Measurements from ENCODE around the gene MRPL32. TPM values are rescaled to one million over a fixed set of nuclear protein-coding genes. Genes with fewer than 3 reads are reported as not detected.

The MRPL32 gene
- total RNA-seq, 2 experiments from 2014 or later = 72.5 to 77.2 TPM

DNA sequence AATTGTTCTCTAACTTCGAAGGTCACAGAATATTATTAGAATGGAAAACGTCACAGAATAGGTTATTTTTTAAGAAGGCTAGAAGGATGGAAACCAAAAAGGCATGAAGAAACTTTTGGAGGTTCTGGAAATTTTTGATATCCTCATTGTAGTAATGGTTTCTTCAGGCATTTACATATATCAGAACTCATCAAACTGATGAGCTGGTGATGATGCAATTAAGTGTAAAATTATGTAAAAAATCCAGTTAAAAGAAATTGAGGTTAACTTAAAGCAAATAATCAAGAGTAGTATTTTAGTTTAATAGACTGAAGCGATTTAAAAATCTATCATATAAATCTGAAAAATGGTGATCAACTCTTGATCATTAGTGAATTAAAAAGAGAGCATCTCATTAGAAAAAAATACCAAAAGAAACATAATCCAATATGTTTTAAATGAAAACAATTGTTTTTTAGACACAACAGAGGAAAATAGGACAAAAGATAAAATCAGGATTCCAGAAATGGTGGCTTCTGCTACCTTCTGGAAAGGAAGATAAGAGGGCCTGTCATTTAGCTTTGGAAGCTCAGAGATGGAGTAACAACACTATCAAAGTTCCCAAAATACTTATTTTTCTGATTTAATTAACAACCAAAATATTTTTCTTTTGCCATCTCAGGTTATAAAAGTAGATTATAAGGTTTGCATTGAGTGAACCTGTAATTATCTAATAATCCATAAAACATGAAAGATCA lies 10.0 kb upstream of the MRPL32 start:
- CTCF ChIA-PET = no interaction called here
- POLR2A ChIA-PET = no interaction called here

DNA sequence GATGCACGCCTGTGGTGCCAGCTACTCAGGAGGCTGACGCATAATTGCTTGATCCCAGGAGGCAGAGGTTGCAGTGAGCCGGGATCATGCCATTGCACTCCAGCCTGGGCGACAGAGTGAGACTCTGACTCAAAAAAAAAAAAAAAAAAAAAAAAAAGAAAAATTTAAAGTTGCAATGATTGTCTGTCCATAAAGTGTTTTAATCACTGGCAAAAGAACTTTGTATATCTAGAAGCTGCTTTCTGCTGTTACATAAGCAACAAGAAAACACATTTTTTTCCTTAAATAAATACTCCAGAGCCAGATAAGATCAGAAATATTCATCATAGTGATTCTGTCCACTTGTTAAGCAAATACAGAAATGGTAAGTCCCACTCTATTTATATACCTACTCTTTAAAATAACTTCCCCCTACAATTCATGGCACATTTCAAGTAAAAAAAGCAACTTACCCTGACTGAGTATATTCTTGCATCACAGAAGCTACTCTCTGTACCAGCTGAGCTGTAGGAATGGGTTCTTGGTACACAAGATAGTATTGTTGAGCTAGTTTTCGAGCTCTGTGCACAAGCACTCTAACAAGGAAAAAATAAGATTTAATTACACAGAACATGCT lies 7.8 kb upstream of the MRPL32 start:
- CTCF ChIA-PET = no interaction called here

DNA sequence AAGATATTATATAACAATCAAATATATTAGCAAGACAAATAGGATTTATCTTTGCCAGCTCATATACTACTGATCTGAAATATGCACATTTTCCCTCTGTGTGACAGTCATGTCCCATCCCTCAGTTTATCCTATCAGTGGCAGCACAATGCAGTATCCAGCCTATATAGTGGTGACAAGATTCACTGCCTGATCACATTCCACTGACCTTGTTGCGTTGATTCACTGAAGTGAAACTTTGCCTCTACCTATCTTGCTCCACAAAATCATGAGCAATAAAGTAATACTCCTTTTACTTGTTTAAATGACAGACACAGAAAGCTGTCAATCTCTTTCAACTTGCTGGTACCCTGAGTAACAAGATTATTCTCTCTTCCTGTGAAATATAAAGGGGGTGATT lies 6.5 kb upstream of the MRPL32 start:
- CTCF ChIA-PET = no interaction called here
- POLR2A ChIA-PET = no interaction called here

More for the DNA sequence above, 7.8 kb upstream of the MRPL32 start:
- POLR2A ChIA-PET = no interaction called here

DNA sequence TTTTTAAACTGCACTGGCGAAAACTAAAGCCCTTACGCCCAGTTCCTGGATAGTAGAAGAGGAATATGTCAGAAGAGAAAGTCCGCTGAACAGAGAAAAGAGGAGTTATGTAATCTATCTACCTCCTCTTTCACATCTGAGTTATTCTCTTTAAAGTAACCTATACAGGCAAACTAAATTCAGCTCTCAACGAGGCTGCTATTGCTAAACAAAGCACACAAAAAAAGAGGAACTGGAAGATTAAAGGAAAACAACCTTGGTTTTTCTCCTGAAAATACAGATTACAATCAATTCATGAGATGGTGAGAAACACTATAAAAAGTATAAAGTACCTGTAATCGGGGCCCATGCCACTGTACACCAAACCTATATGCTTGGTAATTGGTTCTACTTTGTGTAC lies 6.0 kb upstream of the MRPL32 start:
- ChIA-PET POLR2A (no interaction called here), CTCF (no interaction called here)

DNA sequence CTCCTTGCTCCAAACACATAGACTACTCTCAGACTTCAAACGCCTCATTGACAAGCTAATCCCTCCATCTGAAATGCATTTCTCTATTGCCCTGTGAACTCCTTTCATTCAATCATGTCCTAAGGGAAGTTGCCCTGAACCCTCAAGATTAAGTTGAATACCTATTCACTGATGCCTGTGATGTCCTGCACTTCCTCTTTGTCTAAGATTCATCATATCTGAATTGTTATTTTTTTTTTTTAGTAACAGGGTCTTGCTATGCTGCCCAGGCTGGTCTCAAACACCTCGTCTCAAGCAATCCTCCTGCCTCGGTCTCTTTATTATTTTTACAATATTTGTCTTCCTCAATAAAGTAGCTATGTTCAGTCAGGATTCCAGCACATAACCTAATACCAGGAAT lies 3.4 kb upstream of the MRPL32 start:
- ChIA-PET POLR2A (no interaction called here), CTCF (no interaction called here)

DNA sequence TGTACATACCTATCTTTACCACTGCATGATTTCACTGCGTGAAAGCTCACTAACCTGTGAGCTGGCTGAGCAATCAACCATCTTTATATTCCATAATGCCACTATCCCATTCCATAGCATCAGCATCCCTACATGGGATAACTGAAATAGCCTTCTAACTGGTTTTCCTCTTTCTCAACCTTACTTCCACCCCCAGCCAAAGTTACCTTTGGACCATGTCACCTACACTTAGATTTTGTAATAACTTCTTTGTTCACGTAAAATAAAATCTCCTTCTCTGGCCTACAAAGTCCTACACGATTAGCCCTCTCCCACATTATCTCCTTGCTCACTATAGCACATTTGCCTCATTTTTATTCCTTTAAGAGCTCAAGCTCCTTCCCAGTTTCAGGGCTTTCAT lies 2.7 kb upstream of the MRPL32 start:
- POLR2A ChIA-PET = no interaction called here

DNA sequence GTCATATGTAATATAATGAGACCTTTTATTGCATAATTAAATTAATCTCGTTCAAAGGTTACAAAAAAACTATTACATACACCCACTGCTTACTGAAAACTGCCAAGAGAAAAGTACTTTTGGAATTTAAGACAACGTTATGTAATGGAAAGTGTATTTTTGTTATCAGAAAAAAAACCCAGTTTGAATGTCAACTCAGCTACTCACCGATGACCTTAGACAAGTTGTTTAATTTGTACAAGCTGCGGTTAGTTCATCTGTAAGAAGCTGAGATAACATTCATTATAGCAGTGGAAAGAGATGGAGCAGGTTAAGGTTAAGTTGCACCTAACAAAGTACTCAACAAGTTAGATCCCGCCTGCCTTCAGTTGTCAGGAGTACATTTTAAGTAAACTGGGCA lies 1.3 kb upstream of the MRPL32 start:
- CTCF ChIA-PET = interaction anchor here (4.3 kb wide), 1 partner anchor 11 kb away, joined by 17 read pairs; no protein-coding TSS in a partner anchor
- POLR2A ChIA-PET = no interaction called here

More for the DNA sequence above, 2.7 kb upstream of the MRPL32 start:
- CTCF ChIA-PET = interaction anchor here (4.3 kb wide), 1 partner anchor 12 kb away, joined by 17 read pairs; no protein-coding TSS in a partner anchor

DNA sequence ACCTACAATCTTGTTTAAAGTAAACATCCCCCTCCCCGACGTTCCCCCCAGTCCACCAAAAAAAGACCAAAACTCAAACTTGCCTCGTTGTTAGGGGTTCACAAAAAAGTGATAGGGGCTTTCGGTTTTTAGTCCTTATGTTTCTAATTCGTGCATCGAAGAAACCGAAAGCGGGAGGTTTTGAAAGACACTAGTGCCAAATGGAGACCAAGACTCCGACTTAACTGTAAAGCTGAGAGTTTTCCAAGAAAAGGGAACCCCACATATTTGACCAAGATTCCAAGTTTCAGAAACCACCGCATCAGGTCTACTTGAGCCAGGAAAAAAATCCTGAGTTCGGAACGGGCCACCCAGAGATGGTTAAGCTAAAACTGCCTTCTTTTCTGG lies 736 bp upstream of the MRPL32 start:
- ChIA-PET POLR2A (interaction anchor here (1.0 to 1.5 kb wide), 2 partner anchors 19 to 43 kb away, joined by 4 to 6 read pairs; partner anchors contain the start of gene C7orf25), CTCF (interaction anchor here (0.9 to 4.3 kb wide), 3 partner anchors 10 to 19 kb away, joined by 3 to 17 read pairs (median 3); partner anchors contain the start of gene C7orf25)

DNA sequence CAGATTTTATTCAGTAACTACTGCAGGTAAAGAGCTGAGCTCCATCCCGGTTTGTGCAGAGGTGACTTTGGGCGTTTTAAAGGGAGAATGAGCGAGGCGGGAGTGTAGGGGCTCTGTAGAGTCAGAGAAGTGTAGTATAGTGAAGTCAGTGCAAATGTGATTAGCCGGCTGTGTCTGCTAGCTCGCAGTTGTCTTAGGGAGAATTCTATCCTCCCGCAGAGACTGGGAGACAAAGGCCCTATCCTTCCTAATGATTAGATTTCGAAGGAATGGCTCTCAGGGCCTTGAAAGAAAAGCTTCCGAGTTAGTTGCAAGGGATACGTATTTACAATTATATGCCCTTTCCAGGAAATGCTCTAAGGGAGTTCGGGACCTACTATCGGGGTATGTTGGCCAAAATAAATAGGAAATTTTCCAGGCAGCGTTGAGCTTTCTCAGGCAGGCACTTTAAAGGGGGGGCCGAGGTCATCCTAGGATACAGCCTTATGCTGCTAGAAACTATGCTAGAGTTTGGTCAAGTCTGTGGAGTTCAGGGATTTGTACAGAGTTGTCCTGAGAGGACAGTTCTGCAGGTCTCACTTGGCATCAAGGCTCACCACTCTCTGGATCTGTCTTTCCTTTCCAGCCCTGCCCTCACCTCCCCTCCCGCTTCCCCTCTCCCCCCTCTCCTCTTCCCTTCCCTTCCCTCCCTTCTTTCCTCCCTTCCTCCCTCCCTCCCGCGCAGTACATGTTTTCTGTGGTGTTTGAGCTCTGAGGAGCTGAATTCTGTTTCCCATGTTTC lies 825 bp downstream of the MRPL32 start:
- CTCF ChIA-PET = interaction anchor here (0.8 to 4.3 kb wide), 4 partner anchors 8 to 175 kb away, joined by 3 to 17 read pairs (median 3); partner anchors contain the start of gene C7orf25

DNA sequence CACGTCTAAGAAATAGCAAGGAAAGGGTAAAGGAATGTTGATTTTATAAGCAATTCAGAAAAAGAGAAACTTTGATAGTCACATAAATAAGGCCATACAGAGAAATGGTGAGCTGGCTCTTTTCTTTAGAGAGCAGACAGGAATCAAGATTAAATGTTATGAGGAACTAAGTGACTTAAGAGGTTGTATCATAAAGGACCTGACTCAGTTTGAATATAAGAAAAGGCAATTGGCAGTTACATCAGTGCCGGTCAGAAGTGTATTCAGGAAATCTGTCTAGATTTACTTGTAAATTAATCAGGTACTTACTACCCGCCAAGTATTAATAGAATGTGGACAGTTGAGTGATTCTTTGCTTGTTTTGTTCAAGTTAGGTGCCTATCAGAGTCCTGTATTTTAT lies 2.1 kb downstream of the MRPL32 start:
- POLR2A ChIA-PET = no interaction called here
- CTCF ChIA-PET = no interaction called here

More for the DNA sequence above, 825 bp downstream of the MRPL32 start:
- POLR2A ChIA-PET = interaction anchor here (0.7 to 1.2 kb wide), 4 partner anchors 13 to 652 kb away, joined by 3 to 7 read pairs (median 4); no protein-coding TSS in a partner anchor

DNA sequence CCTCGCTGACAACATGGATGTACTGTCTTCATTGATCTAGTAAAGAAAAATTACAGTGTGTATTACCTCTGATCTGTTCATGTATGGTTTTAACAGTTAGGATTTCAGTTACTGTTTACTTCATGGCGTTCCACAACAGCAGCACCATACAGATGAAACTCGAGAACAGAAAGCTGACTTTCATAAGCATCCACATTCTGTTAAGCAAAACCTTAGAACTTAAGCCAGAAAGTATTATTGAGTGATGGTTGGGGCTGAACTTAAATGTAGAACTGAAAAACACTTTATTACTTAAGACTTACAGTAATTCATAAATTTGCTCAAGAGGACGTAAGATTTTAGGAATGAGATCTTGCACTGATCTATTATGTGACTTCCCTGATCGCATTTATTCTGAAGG lies 3.7 kb downstream of the MRPL32 start:
- ChIA-PET CTCF (no interaction called here), POLR2A (no interaction called here)

DNA sequence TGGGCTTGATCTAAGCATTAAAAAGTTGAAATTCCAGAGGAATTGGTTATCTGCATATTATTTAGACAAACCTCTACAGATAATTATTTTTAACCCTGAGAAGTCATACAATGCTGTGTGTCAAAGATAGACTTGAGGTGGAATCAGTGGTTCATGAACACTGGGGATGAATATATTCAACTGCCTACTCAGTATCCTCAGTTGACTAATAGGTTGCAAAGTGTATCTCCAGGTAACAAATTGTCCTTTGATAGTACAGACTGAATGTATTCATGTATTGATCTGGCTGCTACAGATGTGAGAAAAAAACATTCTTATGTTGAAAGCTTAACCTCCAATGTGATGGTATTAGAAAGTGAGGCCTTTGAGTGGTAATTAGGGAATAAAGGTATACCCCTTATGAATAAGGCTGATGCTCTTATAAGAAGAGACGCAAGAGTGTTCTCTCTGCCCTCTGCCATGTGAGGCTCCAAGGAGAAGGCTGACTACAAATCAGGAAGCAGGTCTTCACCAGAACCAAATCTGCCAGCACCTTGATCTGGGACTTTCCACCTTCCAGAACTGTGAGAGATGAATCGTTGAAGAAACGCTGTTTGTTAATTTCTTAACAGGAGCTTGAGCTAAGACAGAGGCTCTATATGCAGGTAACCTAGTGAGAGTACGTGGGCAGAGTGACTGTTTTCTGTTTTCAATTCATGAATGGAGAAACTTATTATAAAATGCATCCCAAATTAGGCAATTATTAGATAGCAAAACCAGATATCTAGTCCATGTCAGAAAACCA lies 7.5 kb downstream of the MRPL32 start:
- CTCF ChIA-PET = no interaction called here

DNA sequence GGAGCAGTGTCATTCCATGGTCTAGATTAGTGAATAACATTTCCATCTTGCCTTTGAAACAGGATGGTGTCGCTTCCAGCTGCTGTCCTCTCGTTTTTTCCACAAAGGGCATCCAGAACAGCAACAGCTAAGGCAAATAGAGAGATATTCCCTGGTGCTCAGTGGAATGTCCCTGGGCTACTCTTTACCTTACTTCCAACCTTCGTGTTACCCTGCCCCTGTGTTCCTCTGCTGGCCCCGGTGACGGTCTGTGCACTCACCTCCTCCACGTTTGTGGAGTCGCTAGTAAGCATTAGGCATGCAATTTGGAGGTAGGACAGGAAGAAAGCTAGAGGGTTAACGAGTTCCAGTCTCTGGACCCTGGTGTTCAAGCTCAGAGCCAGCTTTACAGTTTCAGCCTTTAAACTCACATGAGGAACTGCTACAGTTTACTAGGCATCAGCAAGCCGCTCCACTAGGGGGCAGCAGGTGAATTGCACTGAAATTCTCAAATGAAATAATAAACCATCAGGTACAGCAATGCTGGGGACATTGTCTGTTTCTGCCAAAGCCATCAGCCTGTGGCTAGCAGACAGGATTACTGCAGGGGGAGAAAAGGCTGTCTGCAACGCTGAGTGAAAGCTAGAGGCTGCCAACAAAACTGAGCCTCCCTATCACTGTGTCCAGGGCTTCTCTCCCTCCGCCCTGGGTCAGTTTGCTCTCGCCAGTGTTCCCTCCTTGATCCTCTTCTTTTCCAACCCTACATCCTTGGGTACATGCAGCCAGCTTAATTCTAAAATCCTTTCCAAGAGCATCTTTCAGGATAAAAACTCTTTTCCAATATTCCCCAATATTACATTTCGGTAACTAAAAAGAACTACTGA lies 9.0 kb downstream of the MRPL32 start:
- ChIA-PET CTCF (interaction anchor here (1.2 to 2.1 kb wide), 4 partner anchors 10 to 321 kb away, joined by 3 to 17 read pairs (median 4); partner anchors contain the start of genes MRPL32 and PSMA2), POLR2A (no interaction called here)

More for the DNA sequence above, 7.5 kb downstream of the MRPL32 start:
- POLR2A ChIA-PET = no interaction called here

DNA sequence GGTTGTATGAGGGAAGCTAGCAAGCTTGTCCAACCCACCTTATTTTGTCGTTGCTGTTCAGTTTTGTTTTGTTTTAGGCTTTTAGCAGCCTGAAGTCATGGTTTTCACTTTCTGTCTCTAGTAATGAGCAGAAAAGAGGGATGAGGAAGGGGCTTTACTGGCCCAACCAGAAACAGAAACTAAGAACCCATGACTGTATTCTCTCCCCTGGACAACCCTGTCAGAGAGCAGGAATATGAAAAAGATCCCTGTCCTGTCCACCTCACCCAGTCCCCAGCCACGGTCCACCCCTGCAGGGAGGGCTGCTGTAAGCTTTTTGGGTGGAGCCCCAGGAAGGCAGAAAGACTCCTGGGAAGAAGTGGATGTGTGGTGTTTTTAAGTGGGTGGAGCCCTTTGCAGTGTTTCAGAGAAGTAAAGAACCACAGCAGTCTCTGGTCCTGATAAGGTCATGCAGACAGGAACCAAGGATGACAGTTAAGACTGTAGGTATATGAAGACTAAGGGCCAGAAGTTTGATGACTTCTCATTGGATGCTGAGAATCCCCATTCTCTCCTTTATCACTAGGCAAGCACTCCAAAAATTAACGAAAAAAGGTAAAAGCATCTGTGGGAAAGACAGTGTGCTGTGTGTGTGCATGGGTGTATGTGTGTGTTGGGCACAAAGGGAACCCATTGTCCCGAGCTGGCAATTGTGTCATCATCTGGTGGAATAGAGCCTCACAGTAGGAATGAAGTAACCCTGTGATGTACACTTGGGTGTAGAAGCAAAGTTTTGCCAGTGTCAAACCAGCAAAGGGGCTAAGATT lies 13.8 kb downstream of the MRPL32 start:
- ChIA-PET CTCF (interaction anchor here (1.0 to 1.9 kb wide), 2 partner anchors 13 to 494 kb away, joined by 3 to 5 read pairs; partner anchors contain the start of gene MRPL32), POLR2A (no interaction called here)

DNA sequence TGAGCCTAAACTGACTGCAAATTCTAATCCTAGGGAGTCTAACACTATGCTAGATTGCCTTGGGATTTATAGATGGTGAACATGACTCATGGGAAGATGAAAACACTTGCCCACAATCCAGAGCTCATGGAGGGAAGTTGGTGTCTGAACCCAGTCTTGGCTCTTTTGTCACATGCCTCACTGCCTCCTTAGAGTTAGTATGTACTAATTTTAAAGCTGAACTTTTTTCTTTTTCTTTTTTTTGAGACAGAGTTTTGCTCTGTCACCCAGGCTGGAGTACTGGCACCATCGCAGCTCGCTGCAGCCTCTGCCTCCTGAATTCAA lies 14.4 kb downstream of the MRPL32 start:
- POLR2A ChIA-PET = no interaction called here
- CTCF ChIA-PET = interaction anchor here (1.9 kb wide), 1 partner anchor 493 kb away, joined by 5 read pairs; no protein-coding TSS in a partner anchor

DNA sequence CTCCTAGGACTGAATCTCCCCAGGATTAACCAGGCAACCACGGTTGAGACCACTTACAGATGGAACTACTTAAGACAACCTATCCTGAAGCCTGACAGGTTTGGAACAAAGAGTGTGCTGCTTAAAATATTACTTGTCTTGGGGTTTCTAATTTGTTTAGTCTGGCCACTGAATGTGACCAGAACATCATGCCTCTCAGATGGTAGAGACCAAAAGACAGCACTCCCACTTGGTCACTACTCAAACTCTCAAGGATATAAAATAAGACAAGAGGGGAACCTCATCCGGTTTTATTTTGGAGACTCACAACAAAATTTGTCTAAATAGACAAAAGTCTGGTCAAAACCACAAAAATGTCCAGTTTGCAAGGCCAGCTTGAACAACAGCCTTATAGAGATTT lies 15.3 kb downstream of the MRPL32 start:
- ChIA-PET CTCF (no interaction called here), POLR2A (no interaction called here)

DNA sequence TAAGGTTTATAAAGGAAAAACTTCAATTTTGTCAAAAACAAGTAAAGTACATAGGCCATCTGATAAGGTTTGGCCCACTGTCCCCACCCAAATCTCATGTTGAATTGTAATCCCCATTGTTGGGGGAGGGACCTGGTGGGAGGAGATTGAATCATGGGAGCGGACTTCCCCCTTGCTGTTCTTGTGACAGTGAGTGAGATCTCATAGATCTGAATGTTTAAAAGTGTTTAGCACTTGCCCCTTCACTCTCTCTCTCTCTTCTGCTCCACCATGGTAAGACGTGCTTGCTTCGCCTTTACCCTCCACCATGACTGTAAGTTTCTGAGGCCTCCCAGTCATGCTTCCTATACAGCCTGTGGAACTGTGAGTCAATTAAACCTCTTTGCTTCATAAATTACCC lies 18.2 kb downstream of the MRPL32 start:
- ChIA-PET CTCF (no interaction called here), POLR2A (no interaction called here)

DNA sequence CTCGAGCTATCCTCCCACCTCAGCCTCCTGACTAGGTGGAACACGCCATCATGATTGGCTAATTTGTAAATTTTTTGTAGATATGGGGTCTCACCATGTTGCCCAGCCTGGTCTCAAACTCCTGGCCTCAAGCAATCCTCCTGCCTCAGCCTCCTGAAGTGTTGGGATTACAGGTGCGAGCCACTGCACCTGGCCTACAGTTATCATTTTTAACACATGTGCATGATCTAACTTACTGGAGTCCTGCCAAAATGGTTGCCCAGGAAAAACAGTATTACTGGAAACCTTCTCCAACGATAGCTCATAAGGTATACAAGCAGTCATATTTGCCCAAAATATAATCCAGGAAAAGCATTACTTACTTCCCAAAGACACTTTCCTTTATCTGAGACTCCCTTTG lies 20.2 kb downstream of the MRPL32 start:
- ChIA-PET POLR2A (no interaction called here), CTCF (no interaction called here)
